CD4-positive, alpha-beta T cell treated with Interleukin-6 at 100 ng/mL for 8 hours (primary cell): Measurements from ENCODE around the gene SMIM10L1.

Experiments used
- DNase-seq: peaks from one replicate; pipeline ENCODE4 v3.0.0-alpha.2; 2020; ENCODE audit warnings: mixed read lengths, low spot score

Gene SMIM10L1

DNA sequence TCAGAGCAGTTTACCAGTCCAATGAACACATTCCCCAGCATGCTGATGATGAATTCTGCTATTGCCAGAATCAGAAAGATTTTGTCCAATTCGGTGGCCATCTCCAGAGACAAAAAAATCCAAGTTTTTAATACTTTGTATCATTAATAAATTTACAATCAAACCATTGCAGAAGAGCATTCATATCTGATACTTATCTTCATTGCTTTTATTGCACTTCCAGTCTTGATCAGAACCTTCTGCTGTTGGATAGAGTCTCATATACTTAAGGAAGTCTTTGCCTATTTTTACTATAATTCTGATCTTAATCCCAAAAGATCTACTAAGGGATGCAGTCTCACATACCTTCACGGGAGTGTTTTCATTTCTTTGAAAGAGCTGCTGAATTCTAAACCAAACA lies 15.8 kb downstream of the SMIM10L1 start, which contains the start of gene TAS2R42:
Gene TAS2R42, minus strand, starts transcription at position 101 of the 400 bp plus-strand sequence. Its CDS starts 0 bp downstream, at position 101.
- no peak for DNase-seq

- no peak for DNase-seq
Measured at GRCh38 chr12:11202811-11203210, 31.8 kb downstream of the SMIM10L1 start.

GRCh38 chr12:11204173-11204572 lies 33.2 kb downstream of the SMIM10L1 start:
- no peak for DNase-seq

DNA sequence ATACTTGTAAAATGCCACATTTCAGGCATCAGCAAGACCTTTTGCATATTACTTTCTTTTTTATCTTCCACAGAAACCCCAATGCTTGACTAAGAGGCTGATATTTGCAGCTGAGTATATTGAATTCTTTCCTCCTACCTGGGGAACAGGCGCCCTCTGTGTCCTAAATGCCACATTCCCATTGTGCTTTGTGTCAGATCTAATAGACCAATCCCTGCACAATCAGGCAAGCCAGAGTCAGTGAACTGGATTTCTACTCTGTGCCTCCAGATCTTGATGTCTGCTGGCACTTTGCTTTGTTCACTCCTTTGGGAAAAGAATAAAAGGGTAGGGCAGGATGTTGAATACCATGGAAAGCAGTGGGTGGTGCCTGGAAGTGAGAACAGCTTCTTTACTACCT lies 38.1 kb downstream of the SMIM10L1 start:
- DNase-seq = no peak
